ENCODE measurements around the gene TEDDM1.
A peak's percentile ranks its signal among the peaks of the same experiment; 100 is the strongest.

TEDDM1 gene

GRCh38 chr1:182406012-182406411 lies 5.5 kb upstream of the TEDDM1 start:
- DNase-seq (ENCODE audit: low read depth in 2 of 2) = no peak

DNA sequence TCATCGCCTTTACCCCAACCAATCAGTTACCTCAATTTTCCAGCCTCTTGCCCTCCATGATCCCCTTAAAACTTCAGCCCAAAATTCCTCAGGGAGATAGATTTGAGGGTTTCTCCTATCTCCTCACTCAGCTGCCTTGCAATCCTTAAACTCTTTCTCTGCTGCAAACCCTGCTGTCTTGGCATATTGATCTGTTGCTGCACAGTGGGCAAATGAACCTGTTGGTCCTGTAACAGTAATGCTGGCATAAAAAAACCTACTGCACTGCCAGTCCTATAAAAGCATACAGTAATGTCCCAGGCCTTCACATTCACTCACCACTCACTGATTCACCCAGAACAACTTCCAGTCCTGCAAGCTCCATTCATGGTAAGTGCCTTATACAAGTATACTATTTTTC lies 5.1 kb upstream of the TEDDM1 start:
- no peak for DNase-seq (ENCODE audit: low read depth in 2 of 2)

DNA sequence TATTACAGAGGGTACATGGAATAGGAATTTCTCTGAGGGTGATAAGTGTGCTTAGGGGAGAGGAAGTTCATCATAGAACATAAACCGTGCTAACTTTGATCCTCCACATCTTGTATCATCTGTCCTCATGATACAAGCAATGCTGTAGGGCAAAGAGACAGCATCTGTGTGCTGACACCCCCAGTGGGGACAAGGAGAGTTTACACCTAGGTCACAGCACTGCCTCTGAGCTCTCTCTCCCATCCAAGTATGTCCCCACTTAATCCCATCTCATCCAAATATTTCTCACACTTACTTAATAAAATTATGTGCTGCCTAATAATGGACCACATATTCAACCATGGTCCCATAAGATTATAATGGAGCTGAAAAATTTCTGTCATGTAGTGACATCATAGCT lies 4.3 kb upstream of the TEDDM1 start:
- DNase-seq (ENCODE audit: low read depth in 2 of 2) = no peak

GRCh38 chr1:182397653-182398393 lies 2.6 kb downstream of the TEDDM1 start:
- no peak for DNase-seq (ENCODE audit: low read depth in 2 of 2)

DNA sequence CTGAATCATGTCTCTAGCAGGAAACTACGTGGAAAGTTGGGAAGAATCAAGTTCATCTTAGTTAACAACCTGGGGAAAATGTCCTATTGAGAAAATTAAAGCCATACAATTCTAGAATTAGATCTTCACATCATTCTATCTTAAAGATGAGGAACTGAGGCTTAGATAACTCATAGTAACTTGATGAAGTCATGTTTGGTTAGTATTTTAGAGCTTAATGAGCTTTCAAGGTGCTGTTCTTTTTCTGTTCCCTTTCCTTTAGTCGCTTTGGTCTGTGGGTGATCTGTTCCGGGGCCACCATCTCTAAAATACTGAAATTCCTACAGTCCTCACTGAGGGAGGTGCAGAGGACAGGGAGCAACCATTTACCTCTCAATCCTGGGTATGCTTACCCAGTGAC lies 4.6 kb downstream of the TEDDM1 start:
- DNase-seq (ENCODE audit: low read depth in 2 of 2) = no peak

- DNase-seq (ENCODE audit: low read depth in 2 of 2) = no peak
These were observed 6.3 kb downstream of the TEDDM1 start for GRCh38 chr1:182394055-182394775.

DNA sequence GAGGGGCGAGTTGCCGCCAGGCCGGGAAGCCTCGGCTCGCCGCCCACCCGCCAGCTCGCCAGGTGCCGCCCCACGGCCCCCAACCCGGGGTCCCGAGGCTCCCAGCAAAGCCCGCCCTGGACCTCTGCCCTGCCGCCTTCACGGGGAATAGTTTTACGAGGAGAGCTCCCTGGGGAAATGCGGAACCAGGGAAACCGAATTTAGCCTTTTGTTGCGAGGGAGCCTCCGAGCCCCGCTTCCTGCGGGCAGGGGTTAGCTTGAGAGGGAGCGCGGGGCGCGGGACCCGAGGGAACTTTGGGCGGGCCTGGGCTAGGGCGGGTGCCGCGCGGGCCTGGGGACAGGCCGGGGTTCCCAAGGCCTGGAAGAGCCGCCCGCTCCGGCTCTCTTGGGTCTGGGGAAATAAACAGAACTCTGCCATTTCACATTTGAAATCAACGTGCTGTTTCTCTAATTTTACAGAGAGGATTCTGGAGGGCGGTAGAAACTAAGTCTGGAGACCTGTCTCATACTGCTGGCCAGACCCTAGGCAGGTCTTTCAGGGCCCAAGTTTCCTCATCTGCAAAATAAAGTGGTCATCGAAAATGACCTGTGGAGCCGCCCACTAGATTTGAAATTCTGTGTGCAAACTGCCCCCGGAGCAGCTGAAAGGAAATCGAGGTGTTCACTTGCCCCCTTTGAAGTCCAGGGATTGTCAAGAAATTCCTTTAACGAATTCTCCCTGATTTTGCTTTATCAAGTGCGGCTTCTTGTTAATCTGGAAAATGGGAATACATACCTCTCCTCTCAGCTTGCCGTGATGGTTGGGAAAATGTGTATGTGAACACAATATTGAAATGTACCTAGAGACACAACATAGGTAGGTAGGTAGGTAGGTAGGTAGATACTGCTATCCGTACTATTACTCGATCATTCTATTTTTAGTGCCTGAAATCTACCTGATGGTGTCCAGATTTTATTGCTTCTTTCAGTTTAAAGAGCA lies 8.1 kb downstream of the TEDDM1 start:
- DNase-seq (ENCODE audit: low read depth in 2 of 2) = no peak

- DNase-seq (ENCODE audit: low read depth in 2 of 2) = peak in 1 of 2 donors; percentile 22
These were observed 9.0 kb downstream of the TEDDM1 start, which contains the start of gene GLUL for GRCh38 chr1:182391362-182392049. TSS of gene GLUL (minus strand) at chr1:182391790. CDS start at chr1:182388737, 3,053 bp downstream.

DNA sequence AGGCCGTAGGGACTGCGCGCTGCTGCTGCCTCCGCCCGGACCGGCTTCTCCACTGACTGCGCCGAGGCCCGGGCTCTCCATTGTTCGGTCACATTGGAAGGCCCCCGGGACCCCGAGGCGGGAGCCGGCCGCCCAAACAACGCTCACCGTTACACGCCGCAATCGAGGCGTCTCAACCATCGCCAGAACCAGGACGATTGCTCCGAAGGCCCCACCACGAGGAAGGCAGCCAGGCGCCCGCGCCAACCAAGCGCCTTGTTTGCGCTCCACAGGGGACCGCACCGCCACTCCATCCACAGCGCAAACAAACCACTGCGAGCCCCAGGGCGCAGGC lies 9.5 kb downstream of the TEDDM1 start:
- no peak for DNase-seq (ENCODE audit: low read depth in 2 of 2)

- DNase-seq (ENCODE audit: low read depth in 2 of 2) = no peak
These were observed 10.8 kb downstream of the TEDDM1 start for GRCh38 chr1:182389619-182390047.

GRCh38 chr1:182388392-182389134 lies 11.9 kb downstream of the TEDDM1 start:
- no peak for DNase-seq (ENCODE audit: low read depth in 2 of 2)

DNA sequence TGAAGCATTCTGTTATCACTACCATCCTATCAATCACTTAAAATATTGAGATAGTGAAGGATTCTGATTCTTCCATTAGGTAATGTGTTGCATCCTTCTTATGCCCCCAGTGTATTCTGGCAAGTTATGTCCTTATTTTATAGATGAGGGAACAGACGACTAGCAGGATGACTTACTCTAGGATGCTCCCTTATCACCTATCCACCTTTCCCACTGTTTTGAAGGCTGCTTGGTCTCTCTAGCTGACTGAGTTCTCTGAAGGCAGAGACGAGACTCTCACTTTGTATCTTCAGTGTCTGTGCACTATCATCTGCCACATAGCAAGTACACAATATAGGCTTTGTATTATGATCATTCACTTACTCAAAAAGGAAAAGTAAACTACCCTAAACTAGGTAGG lies 12.9 kb downstream of the TEDDM1 start:
- DNase-seq (ENCODE audit: low read depth in 2 of 2) = no peak

GRCh38 chr1:182386980-182387379 lies 13.5 kb downstream of the TEDDM1 start:
- no peak for DNase-seq (ENCODE audit: low read depth in 2 of 2)

- DNase-seq (ENCODE audit: low read depth in 2 of 2) = no peak
These were observed 14.3 kb downstream of the TEDDM1 start for GRCh38 chr1:182385885-182386853.

GRCh38 chr1:182384387-182384960 lies 16.0 kb downstream of the TEDDM1 start:
- DNase-seq (ENCODE audit: low read depth in 2 of 2) = no peak

GRCh38 chr1:182383934-182384333 lies 16.5 kb downstream of the TEDDM1 start:
- no peak for DNase-seq (ENCODE audit: low read depth in 2 of 2)

GRCh38 chr1:182383037-182383661 lies 17.3 kb downstream of the TEDDM1 start:
- no peak for DNase-seq (ENCODE audit: low read depth in 2 of 2)

GRCh38 chr1:182381962-182382819 lies 18.3 kb downstream of the TEDDM1 start:
- DNase-seq (ENCODE audit: low read depth in 2 of 2) = no peak

Data from stimulated activated CD8-positive, alpha-beta memory T cell treated with anti-CD3 and anti-CD28 coated beads, Interleukin-2, amount 100 ng/mL, for 1 hour (primary cell).